Mucosa of descending colon (tissue), 3 donors: ENCODE data around the gene PLEKHH2. TPM values are rescaled to one million over a fixed set of nuclear protein-coding genes. Genes with fewer than 3 reads are reported as not detected.

Experiments used
- ATAC-seq: fragments of 200-7000 bp; cut with Tn5 transposase; one replicate; pipeline ENCODE4 v1.9.1; 2020; ENCODE audit warnings: mild to moderate bottlenecking, moderate library complexity
- DNase-seq, 3 donors: peaks; one replicate each; pipeline ENCODE4 v3.0.0-alpha.2; 2020
- H3K36me3 ChIP-seq: fragments of 200-600 bp; one replicate; pipeline ENCODE4 v1.8.0; 2021; ENCODE audit warnings: low read depth, mild to moderate bottlenecking
- H3K4me1 ChIP-seq: fragments of 200-600 bp; one replicate; pipeline ENCODE4 v1.8.0; 2021; ENCODE audit warnings: low read depth, mild to moderate bottlenecking
- H3K4me3 ChIP-seq: fragments of 200-600 bp; one replicate; pipeline ENCODE4 v1.8.0; 2021; ENCODE audit warnings: mild to moderate bottlenecking
- H3K9me3 ChIP-seq: fragments of 200-600 bp; one replicate; pipeline ENCODE4 v1.8.0; 2021; ENCODE audit warnings: mild to moderate bottlenecking
- intact Hi-C, 2 donors: fragments of 100-400 bp; cut with DNase I in 1 of 2; cut with micrococcal nuclease in 1 of 2; formaldehyde crosslinking; loops; one replicate each; pipeline versions ENCODE4 v1.11.0 to v1.11.1; 2022; cut with DNase I, micrococcal nuclease
- total RNA-seq, 3 donors: library from RNA; stranded (reverse); fragmentation: NEBNext Ultra II Directional in 2 of 3; extraction: Animal tissue kit (Norgen Biotek cat#: 25700) in 2 of 3; gene quantifications; one replicate each; pipeline versions ENCODE4 v1.2.1 to v1.2.4, GENCODE V29; 2021 to 2023
- TF ChIP-seq, protein P1 (sequence below): fragments of 200-600 bp; IDR thresholded peaks from one replicate; pipeline ENCODE4 v1.8.0; 2022; ENCODE audit warnings: antibody characterized with exemption, mild to moderate bottlenecking
- donor health status: DM: no; HTN: no; CAD: no; lungs with moderate emphysema.
- donor health status: DM: no; HTN: no; CAD: no.
- donor health status: DM: no; HTN: yes; CAD: no.

The PLEKHH2 gene
- total RNA-seq, 3 donors from 2014 or later: 2.6 to 25.6 (median 4.1) TPM

DNA sequence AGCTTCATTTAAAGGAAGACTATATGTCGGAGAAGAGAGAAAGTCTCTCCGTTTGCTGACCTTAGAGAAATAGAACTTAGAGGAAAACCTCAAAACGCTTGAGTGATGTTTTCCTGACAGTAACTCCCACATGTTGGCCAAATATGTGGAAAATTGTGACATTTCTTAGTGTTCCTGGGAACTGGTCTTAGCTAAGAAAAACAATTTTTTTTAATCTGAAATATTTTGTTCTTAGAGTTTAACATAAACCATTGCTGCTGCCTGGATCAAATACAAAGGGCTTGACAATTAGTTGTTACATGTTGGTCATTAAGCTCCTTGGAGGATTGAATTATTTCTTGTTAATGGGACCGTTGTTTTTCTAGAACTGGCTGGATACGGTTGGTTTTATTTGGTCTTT is 153.1 kb downstream of the PLEKHH2 start:
- intact Hi-C loops: no loop called here
- Histone ChIP-seq H3K9me3 (no peaks in the 10 kb centered on the region), H3K4me1 (peaks cover 4% of the 10 kb centered on the region), H3K36me3 (no peaks in the 10 kb centered on the region), H3K4me3 (no peak overlapping the region)
- no peak for ATAC-seq
- TF ChIP-seq, protein P1, sequence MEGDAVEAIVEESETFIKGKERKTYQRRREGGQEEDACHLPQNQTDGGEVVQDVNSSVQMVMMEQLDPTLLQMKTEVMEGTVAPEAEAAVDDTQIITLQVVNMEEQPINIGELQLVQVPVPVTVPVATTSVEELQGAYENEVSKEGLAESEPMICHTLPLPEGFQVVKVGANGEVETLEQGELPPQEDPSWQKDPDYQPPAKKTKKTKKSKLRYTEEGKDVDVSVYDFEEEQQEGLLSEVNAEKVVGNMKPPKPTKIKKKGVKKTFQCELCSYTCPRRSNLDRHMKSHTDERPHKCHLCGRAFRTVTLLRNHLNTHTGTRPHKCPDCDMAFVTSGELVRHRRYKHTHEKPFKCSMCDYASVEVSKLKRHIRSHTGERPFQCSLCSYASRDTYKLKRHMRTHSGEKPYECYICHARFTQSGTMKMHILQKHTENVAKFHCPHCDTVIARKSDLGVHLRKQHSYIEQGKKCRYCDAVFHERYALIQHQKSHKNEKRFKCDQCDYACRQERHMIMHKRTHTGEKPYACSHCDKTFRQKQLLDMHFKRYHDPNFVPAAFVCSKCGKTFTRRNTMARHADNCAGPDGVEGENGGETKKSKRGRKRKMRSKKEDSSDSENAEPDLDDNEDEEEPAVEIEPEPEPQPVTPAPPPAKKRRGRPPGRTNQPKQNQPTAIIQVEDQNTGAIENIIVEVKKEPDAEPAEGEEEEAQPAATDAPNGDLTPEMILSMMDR: no peak
- no peak for DNase-seq

DNA sequence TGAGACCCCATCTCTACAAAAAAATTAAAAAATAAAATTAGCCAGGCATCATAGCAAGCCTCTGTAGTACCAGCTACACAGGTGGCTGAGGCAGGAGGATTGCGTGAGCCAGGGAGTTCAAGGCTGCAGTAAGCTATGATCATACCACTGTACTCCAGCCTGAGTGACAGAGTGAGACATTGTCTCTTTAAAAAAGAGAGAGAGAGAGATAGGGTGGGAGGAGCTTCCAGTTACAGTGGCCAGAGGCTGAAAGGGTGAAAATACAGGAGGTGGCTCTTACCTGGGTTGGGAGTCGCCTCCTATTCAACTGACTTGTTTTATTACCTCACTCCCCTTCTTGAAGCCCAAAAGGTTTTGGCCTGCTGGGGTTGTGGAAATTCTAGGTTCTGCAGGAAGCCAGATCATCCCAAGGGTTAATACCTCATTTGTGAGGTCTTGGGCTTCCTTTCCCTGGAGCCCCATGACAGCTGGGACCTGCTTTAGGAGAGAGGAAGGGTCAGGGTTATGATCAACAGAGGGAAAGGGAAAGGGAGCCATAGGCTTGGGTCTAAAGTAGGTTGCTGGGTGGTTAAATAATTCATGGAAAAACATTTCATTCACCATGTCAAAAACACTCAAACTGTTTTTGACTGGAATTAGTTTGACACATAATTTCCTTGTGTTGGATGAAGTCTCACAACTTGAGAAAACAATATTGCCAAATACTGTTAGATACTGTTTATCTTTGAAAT is 154.1 kb downstream of the PLEKHH2 start:
- intact Hi-C loops: no loop called here
- Histone ChIP-seq H3K9me3 (no peaks in the 10 kb centered on the region), H3K4me3 (no peak overlapping the region), H3K36me3 (no peaks in the 10 kb centered on the region), H3K4me1 (peaks cover 4% of the 10 kb centered on the region)
- TF ChIP-seq, protein P1: no peak
- ATAC-seq (peak; percentile 67), DNase-seq (no peak)

DNA sequence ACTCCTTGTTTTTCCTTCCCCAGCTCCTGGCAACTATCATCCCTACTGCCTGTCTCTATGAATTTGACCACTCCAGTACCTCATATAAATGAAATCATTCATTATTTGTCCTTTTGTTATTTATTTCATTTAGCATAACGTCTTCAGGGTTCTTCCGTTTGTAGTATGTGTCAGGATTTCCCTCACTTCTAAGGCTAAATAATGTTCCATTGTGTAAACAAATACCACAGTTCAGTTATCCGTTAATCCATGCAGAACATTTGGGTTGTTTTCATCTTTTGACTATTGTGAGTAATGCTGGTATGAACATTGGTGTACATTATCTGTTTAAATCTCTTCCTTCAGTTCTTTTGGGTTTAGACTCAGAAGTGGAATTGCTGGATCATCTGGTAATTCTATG is 155.6 kb downstream of the PLEKHH2 start:
- intact Hi-C loops: no loop called here
- H3K4me3 ChIP-seq: no peak overlapping the region
- peaks cover 4% of the 10 kb centered on the region for H3K4me1 ChIP-seq
- TF ChIP-seq, protein P1: no peak
- H3K9me3 ChIP-seq: no peaks in the 10 kb centered on the region
- ATAC-seq (no peak), DNase-seq (no peak)
- no peaks in the 10 kb centered on the region for H3K36me3 ChIP-seq

DNA sequence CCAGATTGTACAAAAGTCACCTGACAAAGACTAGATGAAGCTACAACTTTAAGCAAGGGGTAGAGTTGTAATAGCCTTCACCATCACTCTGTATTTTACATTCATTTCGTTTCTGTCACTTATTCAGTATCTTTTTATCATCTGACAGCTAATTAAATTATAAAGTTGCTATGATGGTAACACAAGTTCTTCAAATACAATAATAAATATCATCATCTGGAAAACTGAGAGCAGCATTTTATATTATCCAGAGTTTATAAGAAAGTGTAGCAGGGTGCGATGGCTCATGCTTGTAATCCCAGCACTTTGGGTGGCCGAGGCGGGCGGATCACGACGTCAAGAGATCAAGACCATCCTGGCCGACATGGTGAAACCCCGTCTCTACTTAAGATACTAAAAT is 157.9 kb downstream of the PLEKHH2 start:
- H3K4me3 ChIP-seq: no peak overlapping the region
- H3K9me3 ChIP-seq: no peaks in the 10 kb centered on the region
- intact Hi-C loops: no loop called here
- no peak for DNase-seq
- TF ChIP-seq, protein P1: no peak
- H3K4me1 ChIP-seq: peaks cover 4% of the 10 kb centered on the region
- no peak for ATAC-seq
- no peaks in the 10 kb centered on the region for H3K36me3 ChIP-seq

DNA sequence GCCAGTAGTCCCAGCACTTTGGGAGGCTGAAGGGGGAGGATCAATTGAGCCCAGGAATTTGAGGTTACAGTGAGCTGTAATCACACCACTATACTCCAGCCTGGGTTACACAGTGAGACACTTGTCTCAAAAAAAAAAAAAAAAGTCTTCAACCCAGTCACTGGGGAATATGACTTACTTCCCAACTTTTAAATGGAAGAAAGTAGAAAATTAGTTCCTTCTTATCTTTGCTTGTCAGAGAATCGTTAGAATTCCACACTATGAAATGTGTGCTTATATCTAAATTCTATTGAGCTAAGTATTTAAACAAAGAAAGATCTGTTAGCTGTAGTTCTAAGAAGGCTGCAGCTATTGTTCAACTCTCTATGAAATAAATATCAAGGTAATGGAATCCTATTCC is 159.1 kb downstream of the PLEKHH2 start:
- H3K4me1 ChIP-seq: no peaks in the 10 kb centered on the region
- no peak for DNase-seq
- TF ChIP-seq, protein P1: no peak
- no peaks in the 10 kb centered on the region for H3K9me3 ChIP-seq
- H3K36me3 ChIP-seq: no peaks in the 10 kb centered on the region
- ATAC-seq: no peak
- no peak overlapping the region for H3K4me3 ChIP-seq
- intact Hi-C loops: no loop called here
